ENCODE data around the gene CFAP65.

The CFAP65 gene

DNA sequence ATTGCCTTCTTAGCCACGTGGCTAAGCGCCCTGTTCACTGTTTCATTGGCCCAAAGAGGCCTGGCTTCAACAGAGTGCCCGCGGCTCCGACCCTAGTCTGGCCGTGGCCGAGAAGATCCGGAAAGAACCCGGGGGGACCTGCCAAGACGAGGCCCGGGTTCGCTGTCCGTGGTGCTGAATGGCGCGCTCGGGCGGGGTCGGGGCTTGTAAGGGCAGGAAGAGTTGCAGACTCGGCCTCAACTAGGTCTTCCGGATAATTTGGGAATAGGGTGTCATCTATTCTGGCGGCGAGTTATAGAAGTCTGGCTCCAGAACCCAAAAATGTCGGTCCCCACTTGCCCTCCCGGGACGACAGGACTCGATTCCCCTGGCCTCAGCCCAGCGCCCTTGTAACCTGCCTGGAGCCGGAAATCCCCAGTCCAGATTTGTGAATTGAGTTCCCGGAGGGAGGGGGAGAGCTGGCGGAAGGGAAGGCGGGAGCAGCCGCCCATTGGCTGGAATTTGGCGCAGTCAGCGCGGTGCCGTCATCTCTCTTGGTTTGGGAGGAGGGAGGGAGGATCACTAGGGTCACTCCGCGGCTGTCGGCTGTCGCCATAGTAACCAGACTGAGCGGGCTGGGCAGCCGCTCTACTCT, 78.3 kb downstream of the CFAP65 start:
- DNase-seq (ENCODE audit: low spot score) = peak; percentile 27

DNA sequence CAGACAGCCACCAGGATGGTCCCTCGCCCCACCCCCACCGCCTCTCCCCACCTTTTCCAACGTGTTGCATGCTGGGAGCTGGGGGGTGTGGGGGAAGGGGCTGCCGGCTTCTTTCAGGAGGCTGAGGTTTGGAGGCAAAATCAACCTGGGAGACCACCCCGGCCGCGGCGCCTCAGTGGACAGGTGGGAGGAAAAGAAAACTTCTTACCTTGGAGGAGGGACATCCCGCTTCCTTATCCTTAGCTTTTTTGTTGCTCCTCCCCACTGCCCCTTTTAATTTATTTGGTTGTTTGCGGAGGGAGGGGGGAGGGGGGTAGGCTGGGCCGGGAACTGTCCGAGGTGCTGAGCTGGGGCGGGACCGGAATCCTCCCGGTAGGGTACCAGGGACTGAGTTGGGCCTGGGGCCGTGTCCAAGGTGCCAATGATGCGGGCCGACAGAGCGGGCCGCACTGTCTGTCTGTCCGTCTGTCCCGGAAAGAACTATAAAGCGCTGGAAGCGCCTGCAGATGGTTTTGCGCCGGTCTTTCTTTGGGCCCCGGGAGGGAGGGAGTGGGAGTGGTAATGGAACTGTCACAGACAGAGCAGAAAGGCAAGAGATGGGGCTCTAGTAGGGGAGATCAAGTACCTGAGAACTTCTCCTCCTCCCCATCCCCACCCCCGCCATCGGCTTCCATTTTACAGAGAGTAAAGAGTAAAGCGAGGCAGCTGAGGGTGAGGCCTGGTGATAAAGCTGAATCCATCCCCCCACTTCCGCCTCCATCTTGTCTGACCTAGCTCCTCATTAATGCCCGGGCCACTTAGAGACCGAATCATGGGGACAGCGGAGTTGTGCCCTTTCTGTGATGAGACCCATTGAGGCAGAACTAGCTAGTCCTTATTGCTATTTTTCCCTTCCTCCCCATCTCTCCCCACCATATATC, 79.4 kb downstream of the CFAP65 start:
- DNase-seq (ENCODE audit: low spot score) = no peak

DNA sequence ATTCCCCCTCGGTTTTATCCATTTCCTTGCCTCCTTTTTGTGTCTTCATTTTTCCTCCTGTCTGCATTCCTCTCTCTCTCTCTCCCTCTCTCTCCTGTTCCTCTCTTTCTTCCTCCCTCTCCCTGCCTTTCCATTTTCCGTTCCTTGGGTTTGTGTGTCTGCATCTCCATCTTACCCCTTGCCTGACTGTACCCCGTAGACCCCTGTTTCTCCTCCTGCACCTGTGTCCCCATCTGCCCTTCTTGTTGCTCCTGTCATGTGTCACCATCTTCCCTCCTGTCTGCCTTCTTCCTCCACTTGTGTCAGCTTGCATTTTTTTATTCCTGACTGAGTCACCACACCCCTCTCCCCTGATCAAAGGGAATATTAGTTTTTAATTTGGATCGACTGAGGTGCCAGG, 80.1 kb downstream of the CFAP65 start:
- DNase-seq (ENCODE audit: low spot score) = no peak

GRCh38 chr2:218960309-218961165, 80.8 kb downstream of the CFAP65 start:
- no peak for DNase-seq (ENCODE audit: low spot score)

DNA sequence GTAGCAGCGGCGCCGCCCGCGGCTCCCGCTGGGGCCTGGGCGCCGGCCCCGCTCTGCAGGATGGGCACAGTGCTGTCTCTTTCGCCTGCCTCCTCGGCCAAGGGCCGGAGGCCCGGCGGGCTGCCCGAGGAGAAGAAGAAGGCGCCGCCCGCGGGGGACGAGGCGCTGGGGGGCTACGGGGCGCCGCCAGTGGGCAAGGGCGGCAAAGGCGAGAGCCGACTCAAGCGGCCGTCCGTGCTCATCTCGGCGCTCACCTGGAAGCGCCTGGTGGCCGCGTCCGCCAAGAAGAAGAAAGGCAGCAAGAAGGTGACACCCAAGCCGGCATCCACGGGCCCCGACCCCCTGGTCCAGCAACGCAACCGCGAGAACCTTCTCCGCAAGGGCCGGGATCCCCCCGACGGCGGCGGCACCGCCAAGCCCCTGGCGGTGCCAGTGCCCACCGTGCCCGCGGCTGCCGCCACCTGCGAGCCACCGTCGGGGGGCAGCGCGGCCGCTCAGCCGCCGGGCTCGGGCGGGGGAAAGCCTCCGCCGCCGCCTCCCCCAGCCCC, 81.5 kb downstream of the CFAP65 start:
- DNase-seq (ENCODE audit: low spot score) = no peak

GRCh38 chr2:218959141-218959731, 82.1 kb downstream of the CFAP65 start, which contains the start of gene CDK5R2:
CDK5R2 (plus strand) TSS chr2:218959666; CDS start chr2:218959821, 155 bp downstream.
- peak; percentile 88 for DNase-seq (ENCODE audit: low spot score)

DNA sequence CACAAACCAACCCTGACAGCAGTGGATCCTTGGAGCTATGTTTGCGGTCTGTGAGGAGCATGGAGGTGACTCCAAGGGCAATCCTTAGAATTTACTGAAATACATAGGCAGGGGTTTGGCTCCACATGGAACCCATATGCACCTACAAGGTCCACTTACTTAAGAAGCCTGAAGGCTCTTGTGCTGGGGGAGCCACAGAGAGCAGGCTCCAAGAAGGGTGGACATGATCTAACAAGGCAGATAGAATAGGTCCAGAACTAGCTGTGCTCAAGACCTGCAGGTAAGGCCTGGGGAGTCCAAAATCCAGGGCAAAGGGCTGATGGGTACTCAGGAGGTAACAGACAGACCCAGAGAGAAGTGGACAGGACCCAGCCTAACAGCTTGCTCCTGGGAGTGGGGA, 83.0 kb downstream of the CFAP65 start:
- no peak for DNase-seq (ENCODE audit: low spot score)

GRCh38 chr2:218957671-218958070, 83.6 kb downstream of the CFAP65 start:
- no peak for DNase-seq (ENCODE audit: low spot score)

GRCh38 chr2:218956039-218956438, 85.3 kb downstream of the CFAP65 start:
- no peak for DNase-seq (ENCODE audit: low spot score)

- no peak for DNase-seq (ENCODE audit: low spot score)
Observed at GRCh38 chr2:218954541-218955300, 86.6 kb downstream of the CFAP65 start.

- DNase-seq (ENCODE audit: low spot score) = no peak
Observed at GRCh38 chr2:218953366-218953954, 87.9 kb downstream of the CFAP65 start.
